Lung (tissue), 12 donors: ENCODE measurements around the gene NASP. TPM values are rescaled to one million over a fixed set of nuclear protein-coding genes. Genes with fewer than 3 reads are reported as not detected.

Experiments
- ATAC-seq: fragments of 200-7000 bp; cut with Tn5 transposase; one replicate; pipeline ENCODE4 v1.9.1; 2020; ENCODE audit warnings: moderate number of reproducible peaks; ENCODE audit not compliant: insufficient read depth, low FRiP score
- DNase-seq, 3 donors: peaks; one replicate each; pipeline ENCODE4 v3.0.0-alpha.2; 2013 to 2017
- H3K27ac ChIP-seq, 2 donors: one replicate each; pipeline ENCODE4 v1.5.1; 2013; ENCODE audit warnings: mild to moderate bottlenecking in 2 of 2, moderate library complexity in 2 of 2, control low read depth in 1 of 2, inconsistent platforms in 1 of 2, low read depth in 1 of 2, low read length in 1 of 2
- H3K27me3 ChIP-seq, 3 donors: one replicate each; pipeline ENCODE4 v1.5.1; 2013; ENCODE audit warnings: low read length in 2 of 3; ENCODE audit not compliant: control insufficient read depth in 3 of 3, insufficient read depth in 3 of 3
- H3K36me3 ChIP-seq, 4 donors: one replicate each; pipeline ENCODE4 v1.5.1; 2013; ENCODE audit warnings: low read length in 4 of 4, mild to moderate bottlenecking in 1 of 4, moderate library complexity in 1 of 4; ENCODE audit not compliant: control insufficient read depth in 4 of 4, insufficient read depth in 4 of 4
- H3K4me1 ChIP-seq, 5 donors: one replicate each; pipeline ENCODE4 v1.5.1; 2013; ENCODE audit warnings: low read length in 5 of 5, mild to moderate bottlenecking in 2 of 5, moderate library complexity in 1 of 5; ENCODE audit not compliant: control insufficient read depth in 5 of 5, insufficient read depth in 5 of 5
- H3K4me3 ChIP-seq: one replicate; pipeline ENCODE4 v1.5.1; 2013; ENCODE audit warnings: mild to moderate bottlenecking, control low read depth, moderate library complexity
- H3K9ac ChIP-seq, 2 donors: one replicate each; pipeline ENCODE4 v1.5.1; 2013; ENCODE audit warnings: low read length in 2 of 2, control low read depth in 1 of 2; ENCODE audit not compliant: insufficient read depth in 1 of 2
- H3K9me3 ChIP-seq, 4 donors: one replicate each; pipeline ENCODE4 v1.5.1; 2013; ENCODE audit warnings: low read length in 3 of 4, mild to moderate bottlenecking in 1 of 4, moderate library complexity in 1 of 4; ENCODE audit not compliant: control insufficient read depth in 4 of 4, insufficient read depth in 3 of 4
- WGBS, 2 donors: extraction: QIAGEN DNeasy Blood & Tissue Kit; methylation state at CpG; one replicate each; pipeline ENCODE4 v1.1.7; 2013; 5-methylcytosine and 5-hydroxymethylcytosine counted together
- polyA plus RNA-seq, 2 donors: library from polyadenylated mRNA; stranded (reverse); fragments of 200-250 nt; gene quantifications; one replicate each; pipeline ENCODE4 v1.2.1, GENCODE V29; 2013
- total RNA-seq, 2 donors: library from RNA; depleted of rRNA in 1 of 2; stranded (reverse); fragments of >200 nt in 1 of 2; gene quantifications; one replicate each; pipeline ENCODE4 v1.2.1, GENCODE V29; 2014 to 2021
- TF ChIP-seq, protein P1 (sequence below): IDR thresholded peaks from 2 replicates; pipeline ENCODE4 v1.5.1; 2012; ENCODE audit warnings: mild to moderate bottlenecking; ENCODE audit errors: control extremely low read depth, extremely low read depth
- donor health status: control.
- donor health status: control.
- donor health status: Bipolar disorder and iron deficiency.
- donor health status: healthy.
- donor health status: DM: yes; HTN: yes; CAD: no.

The NASP gene
- total and polyA plus RNA-seq, 4 donors = 56.8 to 110 (median 89.4) TPM

DNA sequence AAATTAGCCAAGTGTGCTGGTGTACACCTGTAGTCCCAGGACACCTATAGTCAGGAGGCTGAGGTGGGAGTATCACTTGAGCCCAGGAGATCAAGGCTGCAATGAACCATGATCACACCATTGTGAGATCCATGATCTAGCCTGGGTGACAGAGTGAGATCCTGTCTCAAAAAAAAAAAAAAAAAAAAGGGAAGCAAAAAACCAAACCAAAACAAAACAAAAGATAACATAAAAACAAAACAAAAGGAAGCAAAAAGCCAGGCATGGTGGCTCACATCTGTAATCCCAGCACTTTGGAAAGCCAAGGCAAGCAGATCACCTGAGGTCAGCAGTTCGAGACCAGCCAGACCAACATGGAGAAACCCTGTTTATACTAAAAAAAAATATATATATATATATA, 42.6 kb upstream of the NASP start:
- TF ChIP-seq, protein P1, sequence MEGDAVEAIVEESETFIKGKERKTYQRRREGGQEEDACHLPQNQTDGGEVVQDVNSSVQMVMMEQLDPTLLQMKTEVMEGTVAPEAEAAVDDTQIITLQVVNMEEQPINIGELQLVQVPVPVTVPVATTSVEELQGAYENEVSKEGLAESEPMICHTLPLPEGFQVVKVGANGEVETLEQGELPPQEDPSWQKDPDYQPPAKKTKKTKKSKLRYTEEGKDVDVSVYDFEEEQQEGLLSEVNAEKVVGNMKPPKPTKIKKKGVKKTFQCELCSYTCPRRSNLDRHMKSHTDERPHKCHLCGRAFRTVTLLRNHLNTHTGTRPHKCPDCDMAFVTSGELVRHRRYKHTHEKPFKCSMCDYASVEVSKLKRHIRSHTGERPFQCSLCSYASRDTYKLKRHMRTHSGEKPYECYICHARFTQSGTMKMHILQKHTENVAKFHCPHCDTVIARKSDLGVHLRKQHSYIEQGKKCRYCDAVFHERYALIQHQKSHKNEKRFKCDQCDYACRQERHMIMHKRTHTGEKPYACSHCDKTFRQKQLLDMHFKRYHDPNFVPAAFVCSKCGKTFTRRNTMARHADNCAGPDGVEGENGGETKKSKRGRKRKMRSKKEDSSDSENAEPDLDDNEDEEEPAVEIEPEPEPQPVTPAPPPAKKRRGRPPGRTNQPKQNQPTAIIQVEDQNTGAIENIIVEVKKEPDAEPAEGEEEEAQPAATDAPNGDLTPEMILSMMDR = no peak
- Histone ChIP-seq H3K36me3 (no peaks in the 10 kb centered on the region), H3K9me3 (no peaks in the 10 kb centered on the region), H3K27me3 (no peaks in the 10 kb centered on the region), H3K4me1 (peaks cover 0 to 7% (median 0%) of the 10 kb centered on the region in 5 donors), H3K27ac (no peak overlapping the region), H3K4me3 (no peak overlapping the region), H3K9ac (no peak overlapping the region)
- ATAC-seq (no peak), DNase-seq (no peak)
- WGBS, 2 donors = 96 to 97% methylated on average over 1 of the region's 1 CpG

DNA sequence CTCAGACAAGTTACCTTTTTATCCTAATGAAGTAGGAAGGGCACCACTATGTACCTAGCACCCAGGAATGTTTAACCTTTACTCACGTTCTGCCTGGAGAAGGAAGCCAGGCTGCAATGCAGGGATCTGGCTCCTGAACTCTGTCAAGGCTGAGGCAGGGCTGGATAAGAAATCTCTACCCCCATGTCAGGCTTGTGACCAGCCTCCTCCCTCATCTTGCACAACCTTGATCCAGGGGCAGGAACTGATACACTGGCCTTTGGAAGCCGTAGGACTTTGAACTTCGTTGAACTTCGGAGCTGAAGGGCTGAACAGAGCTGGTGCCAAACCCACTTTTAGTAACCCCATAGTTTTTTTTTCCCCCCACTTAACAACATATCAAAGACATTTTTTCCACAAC, 41.2 kb upstream of the NASP start:
- 32 to 45% methylated on average over 4 of the region's 4 CpGs for WGBS, 2 donors
- TF ChIP-seq, protein P1 = no peak
- no peaks in the 10 kb centered on the region for H3K27me3 ChIP-seq
- no peak overlapping the region for H3K9ac ChIP-seq
- DNase-seq (no peak), ATAC-seq (peak; percentile 52)
- H3K4me1 ChIP-seq = peaks cover 0 to 7% (median 0%) of the 10 kb centered on the region in 5 donors
- H3K27ac ChIP-seq = peak overlapping the region in 1 of 2 donors; percentile 39
- no peaks in the 10 kb centered on the region for H3K36me3 ChIP-seq
- no peak overlapping the region for H3K4me3 ChIP-seq
- no peaks in the 10 kb centered on the region for H3K9me3 ChIP-seq

DNA sequence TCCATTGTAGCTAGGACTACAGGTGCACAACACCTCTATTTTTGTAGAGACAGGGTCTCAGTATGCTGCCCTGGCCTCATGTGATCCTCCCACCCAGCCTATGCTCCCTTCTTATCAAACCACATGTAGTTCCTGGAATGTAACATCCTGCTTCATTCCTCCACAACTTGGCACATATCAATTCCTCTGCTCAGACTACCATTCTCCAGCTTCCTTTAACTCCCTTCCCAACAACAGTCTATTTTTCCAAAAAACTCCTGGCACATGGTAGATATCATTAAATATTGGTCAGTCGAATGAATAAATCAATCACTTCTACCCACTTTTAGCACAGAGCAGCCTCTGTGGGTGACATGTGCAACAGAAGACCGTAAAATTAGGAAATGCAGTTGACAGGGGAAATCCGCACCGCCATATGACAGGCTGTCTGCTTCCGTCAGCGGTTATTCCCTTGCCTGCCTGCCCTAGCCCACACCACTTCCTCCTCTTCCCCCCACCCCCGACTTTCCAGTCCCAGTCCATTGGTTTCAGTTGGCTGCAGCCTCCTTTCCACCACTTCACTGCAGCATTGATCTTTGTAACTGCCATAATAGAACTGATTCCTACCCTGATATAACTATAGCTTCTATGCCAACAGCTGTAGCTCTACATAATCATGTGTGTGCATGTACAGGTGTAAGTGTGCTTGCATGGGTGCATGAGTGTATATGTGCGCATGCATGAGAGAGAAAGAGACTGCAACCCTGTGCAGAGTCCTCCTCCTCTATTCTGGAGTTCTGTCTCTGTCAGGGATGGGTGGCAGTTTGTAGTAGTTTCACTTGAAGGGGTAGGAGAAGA, 40.0 kb upstream of the NASP start:
- DNase-seq = peak; percentile 44 to 64 (median 61)
- peaks cover 0 to 7% (median 0%) of the 10 kb centered on the region in 5 donors for H3K4me1 ChIP-seq
- peak; percentile 72 for ATAC-seq
- no peaks in the 10 kb centered on the region for H3K36me3 ChIP-seq
- H3K27ac ChIP-seq = peak overlapping the region in 1 of 2 donors; percentile 75
- TF ChIP-seq, protein P1 = no peak
- no peak overlapping the region for H3K9ac ChIP-seq
- 5 to 25% methylated on average over 8 of the region's 8 CpGs for WGBS, 2 donors
- H3K4me3 ChIP-seq = no peak overlapping the region
- no peaks in the 10 kb centered on the region for H3K27me3 ChIP-seq
- no peaks in the 10 kb centered on the region for H3K9me3 ChIP-seq
